Measurements from ENCODE around the gene AK4. TPM values are rescaled to one million over a fixed set of nuclear protein-coding genes. Genes with fewer than 3 reads are reported as not detected.

AK4 gene
- total and polyA plus RNA-seq, 9 donors, result 5.0 to 14.1 (median 7.6) TPM

- WGBS (ENCODE audit: insufficient coverage), result 80% methylated on average over 1 of the region's 3 CpGs
- Histone ChIP-seq H3K27me3 (ENCODE audit: control insufficient read depth, insufficient read depth, low read length) (no peaks in the 10 kb centered on the region), H3K9me3 (replicated peaks; ENCODE audit: control insufficient read depth, low read depth, low read length) (no peaks in the 10 kb centered on the region), H3K4me1 (ENCODE audit: control insufficient read depth, insufficient read depth, low read length) (peaks cover 7% of the 10 kb centered on the region), H3K36me3 (ENCODE audit: control insufficient read depth, insufficient read depth, low read length) (no peaks in the 10 kb centered on the region), H3K4me3 (ENCODE audit: low read length) (no peak overlapping the region), H3K27ac (ENCODE audit: low read length) (no peak overlapping the region)
- no peak for DNase-seq
Observed at GRCh38 chr1:65243491-65243890, 95.5 kb downstream of the AK4 start.

GRCh38 chr1:65245295-65245694, 97.3 kb downstream of the AK4 start:
- Histone ChIP-seq H3K9me3 (replicated peaks; ENCODE audit: control insufficient read depth, low read depth, low read length) (no peaks in the 10 kb centered on the region), H3K27ac (ENCODE audit: low read length) (no peak overlapping the region), H3K4me3 (ENCODE audit: low read length) (no peak overlapping the region), H3K27me3 (ENCODE audit: control insufficient read depth, insufficient read depth, low read length) (no peaks in the 10 kb centered on the region), H3K4me1 (ENCODE audit: control insufficient read depth, insufficient read depth, low read length) (peaks cover 7% of the 10 kb centered on the region), H3K36me3 (ENCODE audit: control insufficient read depth, insufficient read depth, low read length) (no peaks in the 10 kb centered on the region)
- no peak for DNase-seq

GRCh38 chr1:65247419-65248359, 99.7 kb downstream of the AK4 start:
- peaks cover 7% of the 10 kb centered on the region for H3K4me1 ChIP-seq (ENCODE audit: control insufficient read depth, insufficient read depth, low read length)
- H3K36me3 ChIP-seq (ENCODE audit: control insufficient read depth, insufficient read depth, low read length), result no peaks in the 10 kb centered on the region
- no peak overlapping the region for H3K27ac ChIP-seq (ENCODE audit: low read length)
- H3K4me3 ChIP-seq (ENCODE audit: low read length), result no peak overlapping the region
- peak; percentile 65 for DNase-seq
- no peaks in the 10 kb centered on the region for H3K27me3 ChIP-seq (ENCODE audit: control insufficient read depth, insufficient read depth, low read length)
- no peaks in the 10 kb centered on the region for H3K9me3 ChIP-seq (replicated peaks; ENCODE audit: control insufficient read depth, low read depth, low read length)
- WGBS (ENCODE audit: insufficient coverage), result 38% methylated on average over 2 of the region's 4 CpGs

GRCh38 chr1:65250826-65251225, 102.8 kb downstream of the AK4 start:
- no peaks in the 10 kb centered on the region for H3K36me3 ChIP-seq (ENCODE audit: control insufficient read depth, insufficient read depth, low read length)
- H3K27ac ChIP-seq (ENCODE audit: low read length), result no peak overlapping the region
- H3K9me3 ChIP-seq (replicated peaks; ENCODE audit: control insufficient read depth, low read depth, low read length), result no peaks in the 10 kb centered on the region
- H3K4me1 ChIP-seq (ENCODE audit: control insufficient read depth, insufficient read depth, low read length), result peaks cover 17% of the 10 kb centered on the region
- WGBS (ENCODE audit: insufficient coverage), result no CpG with 5 or more reads among the region's 2 CpGs
- H3K27me3 ChIP-seq (ENCODE audit: control insufficient read depth, insufficient read depth, low read length), result peaks cover 15% of the 10 kb centered on the region
- H3K4me3 ChIP-seq (ENCODE audit: low read length), result no peak overlapping the region
- no peak for DNase-seq

GRCh38 chr1:65253800-65254319, 105.9 kb downstream of the AK4 start:
- no peak for DNase-seq
- H3K9me3 ChIP-seq (replicated peaks; ENCODE audit: control insufficient read depth, low read depth, low read length), result no peaks in the 10 kb centered on the region
- peaks cover 11% of the 10 kb centered on the region for H3K4me1 ChIP-seq (ENCODE audit: control insufficient read depth, insufficient read depth, low read length)
- H3K4me3 ChIP-seq (ENCODE audit: low read length), result peak overlapping the region; percentile 38
- no peak overlapping the region for H3K27ac ChIP-seq (ENCODE audit: low read length)
- H3K27me3 ChIP-seq (ENCODE audit: control insufficient read depth, insufficient read depth, low read length), result peaks cover 19% of the 10 kb centered on the region
- WGBS (ENCODE audit: insufficient coverage), result under 1% methylated on average over 13 of the region's 15 CpGs
- no peaks in the 10 kb centered on the region for H3K36me3 ChIP-seq (ENCODE audit: control insufficient read depth, insufficient read depth, low read length)

- Histone ChIP-seq H3K36me3 (ENCODE audit: control insufficient read depth, insufficient read depth, low read length) (no peaks in the 10 kb centered on the region), H3K4me1 (ENCODE audit: control insufficient read depth, insufficient read depth, low read length) (peaks cover 11% of the 10 kb centered on the region), H3K9me3 (replicated peaks; ENCODE audit: control insufficient read depth, low read depth, low read length) (no peaks in the 10 kb centered on the region), H3K27ac (ENCODE audit: low read length) (no peak overlapping the region), H3K4me3 (ENCODE audit: low read length) (peak overlapping the region; percentile 45), H3K27me3 (ENCODE audit: control insufficient read depth, insufficient read depth, low read length) (peaks cover 21% of the 10 kb centered on the region)
- WGBS (ENCODE audit: insufficient coverage), result under 1% methylated on average over 86 of the region's 88 CpGs
- DNase-seq, result peak; percentile 80
Observed at GRCh38 chr1:65254320-65255034, 106.5 kb downstream of the AK4 start.

- WGBS (ENCODE audit: insufficient coverage), result 8% methylated on average over 18 of the region's 23 CpGs
- Histone ChIP-seq H3K27ac (ENCODE audit: low read length) (no peak overlapping the region), H3K9me3 (replicated peaks; ENCODE audit: control insufficient read depth, low read depth, low read length) (no peaks in the 10 kb centered on the region), H3K4me1 (ENCODE audit: control insufficient read depth, insufficient read depth, low read length) (peaks cover 11% of the 10 kb centered on the region), H3K27me3 (ENCODE audit: control insufficient read depth, insufficient read depth, low read length) (peaks cover 21% of the 10 kb centered on the region), H3K4me3 (ENCODE audit: low read length) (peak overlapping the region; percentile 45), H3K36me3 (ENCODE audit: control insufficient read depth, insufficient read depth, low read length) (no peaks in the 10 kb centered on the region)
- DNase-seq, result peak; percentile 18
Observed at GRCh38 chr1:65255035-65255655, 107.1 kb downstream of the AK4 start.

- Histone ChIP-seq H3K4me3 (ENCODE audit: low read length) (no peak overlapping the region), H3K27ac (ENCODE audit: low read length) (no peak overlapping the region)
- DNase-seq, result no peak
Observed at GRCh38 chr1:65255656-65256050, 107.7 kb downstream of the AK4 start.

GRCh38 chr1:65256860-65257708, 109.1 kb downstream of the AK4 start:
- Histone ChIP-seq H3K27ac (ENCODE audit: low read length) (no peak overlapping the region), H3K36me3 (ENCODE audit: control insufficient read depth, insufficient read depth, low read length) (no peaks in the 10 kb centered on the region), H3K9me3 (replicated peaks; ENCODE audit: control insufficient read depth, low read depth, low read length) (no peaks in the 10 kb centered on the region), H3K4me3 (ENCODE audit: low read length) (no peak overlapping the region), H3K27me3 (ENCODE audit: control insufficient read depth, insufficient read depth, low read length) (peaks cover 23% of the 10 kb centered on the region), H3K4me1 (ENCODE audit: control insufficient read depth, insufficient read depth, low read length) (peaks cover 11% of the 10 kb centered on the region)
- WGBS (ENCODE audit: insufficient coverage), result no CpG with 5 or more reads among the region's 7 CpGs
- DNase-seq, result no peak

More at GRCh38 chr1:65255656-65256050, 107.7 kb downstream of the AK4 start:
- Histone ChIP-seq H3K4me1 (ENCODE audit: control insufficient read depth, insufficient read depth, low read length) (peaks cover 11% of the 10 kb centered on the region), H3K36me3 (ENCODE audit: control insufficient read depth, insufficient read depth, low read length) (no peaks in the 10 kb centered on the region), H3K27me3 (ENCODE audit: control insufficient read depth, insufficient read depth, low read length) (peaks cover 21% of the 10 kb centered on the region), H3K9me3 (replicated peaks; ENCODE audit: control insufficient read depth, low read depth, low read length) (no peaks in the 10 kb centered on the region)
- WGBS (ENCODE audit: insufficient coverage), result 53% methylated on average over 3 of the region's 9 CpGs
